ENCODE measurements around the gene IZUMO2. TPM values are rescaled to one million over a fixed set of nuclear protein-coding genes. Genes with fewer than 3 reads are reported as not detected.

Gene IZUMO2
- total RNA-seq (2013; cell fraction: nucleolus; rRNA removed) = not detected in 2 replicates
- total RNA-seq (2014; rRNA removed) = not detected in 2 replicates
- total RNA-seq (2014; rRNA removed; fragmentation: Illumina TruSeq; extraction: Trizol) = not detected in 2 replicates
- not detected in 2 replicates for total RNA-seq (2021)
- not detected for polyA plus RNA-seq (2011; ENCODE audit: low read depth)
- 0.16 TPM in 1 of 2 replicates, not detected in the other for polyA plus RNA-seq (2011; rRNA removed)
- polyA plus RNA-seq (2011; cell fraction: cytosol; rRNA removed) = 0.12 TPM in 1 of 2 replicates, not detected in the other
- polyA plus RNA-seq (2011; cell fraction: nucleus; rRNA removed) = not detected in 2 replicates
- not detected in 2 replicates for polyA plus RNA-seq (2012)
- not detected in 2 replicates for polyA plus RNA-seq (2014; fragmentation: Illumina TruSeq; extraction: Trizol)
- not detected for polyA plus RNA-seq (2014; fragmentation: Nextera tagmentation; extraction: Ambion mirVana)
- not detected in 2 replicates for polyA plus RNA-seq (2014; rRNA removed)
- not detected for polyA plus RNA-seq (2016; fragmentation: Nextera tagmentation; extraction: Ambion mirVana)
- not detected in 2 replicates for polyA minus RNA-seq (2011; rRNA and poly(A)+ RNA removed)
- polyA minus RNA-seq (2011; cell fraction: cytosol; rRNA and poly(A)+ RNA removed) = not detected in 2 replicates
- polyA minus RNA-seq (2011; cell fraction: nucleus; rRNA and poly(A)+ RNA removed) = not detected in 2 replicates
- percentile 11 among the genes with signal in this experiment for Bru-seq, nascent RNA
- BruChase-seq, experiment 1, labeled RNA remaining after a 6-hour chase = not detected
- BruChase-seq, experiment 2, labeled RNA remaining after a 2-hour chase = percentile 15 among the genes with signal in this experiment
- long read RNA-seq, experiment 1 = 0 reads
- long read RNA-seq, experiment 2 = 0 reads

- Histone ChIP-seq H3K79me2 (ENCODE audit: control insufficient read depth, insufficient read depth, low read length) (no peaks in the 10 kb centered on the region), H3K36me3 (ENCODE audit: control insufficient read depth in 2 of 2, insufficient read depth in 2 of 2, low read length in 1 of 2) (no peaks in the 10 kb centered on the region; a peak in 1 of 4 replicates), H2AFZ (ENCODE audit: control insufficient read depth, low read depth, low read length) (no peak within 1 kb of the TSS), H3K4me3 (no peak within 1 kb of the TSS), H3K9me3 (replicated peaks; ENCODE audit: control insufficient read depth, insufficient read depth, low read length) (no peaks in the 10 kb centered on the region; the same call in 2 of the 3 replicates), H3K27ac (ENCODE audit: control insufficient read depth, insufficient read depth) (no peak within 1 kb of the TSS), H3K27me3 (replicated peaks in 1 of 2; ENCODE audit: control insufficient read depth in 2 of 2, insufficient read depth in 2 of 2, low read length in 1 of 2) (no peaks in the 10 kb centered on the region), H3K4me1 (ENCODE audit: control insufficient read depth, insufficient read depth, low read length) (no peaks in the 10 kb centered on the region), H3K9ac (ENCODE audit: control insufficient read depth, insufficient read depth, low read length) (no peak within 1 kb of the TSS), H4K20me1 (ENCODE audit: control insufficient read depth, insufficient read depth) (no peaks in the 10 kb centered on the region), H3K4me2 (ENCODE audit: control insufficient read depth, insufficient read depth) (no peak within 1 kb of the TSS)
- no TSS peak for BruUV-seq (replicated peaks)
- no peak for TF ChIP-seq ZSCAN29 (IDR thresholded peaks at IDR 0.05)
- no peak for TF ChIP-seq TCF12 (IDR thresholded peaks at IDR 0.05; ENCODE audit: low read depth, low read length)
- no peak for TF ChIP-seq RFX5 (IDR thresholded peaks at IDR 0.05; ENCODE audit: low read depth, low read length)
- no peak for TF ChIP-seq PAX8 (IDR thresholded peaks at IDR 0.05)
- TF ChIP-seq ZBED1 (IDR thresholded peaks at IDR 0.05; ENCODE audit: borderline replicate concordance) = no peak
- TF ChIP-seq HDAC2 (IDR thresholded peaks at IDR 0.05) = no peak
- TF ChIP-seq CREB1 (IDR thresholded peaks at IDR 0.05; ENCODE audit: low read depth) = no peak
- TF ChIP-seq ELK1 (IDR thresholded peaks at IDR 0.05; ENCODE audit: low read depth, low read length) = no peak
- no peak for TF ChIP-seq E2F4 (IDR thresholded peaks at IDR 0.05; ENCODE audit: low read depth, low read length)
- TF ChIP-seq ZBTB33 (IDR thresholded peaks at IDR 0.05) = no peak
- no peak for TF ChIP-seq NFIC (IDR thresholded peaks at IDR 0.05; ENCODE audit: low read depth, low read length)
- no peak for TF ChIP-seq KDM1A (IDR thresholded peaks at IDR 0.05; ENCODE audit: borderline replicate concordance)
- no peak for TF ChIP-seq MEF2A (IDR thresholded peaks at IDR 0.05; ENCODE audit: insufficient read depth, low read depth, low read length)
- TF ChIP-seq NRF1 (conservative IDR thresholded peaks at IDR 0.05; ENCODE audit: low read depth, low read length) = no peak
- no peak for TF ChIP-seq JUNB (IDR thresholded peaks at IDR 0.05)
- TF ChIP-seq FOXM1 (IDR thresholded peaks at IDR 0.05; ENCODE audit: low read depth, low read length) = no peak
- TF ChIP-seq CTCF (IDR thresholded peaks at IDR 0.05 in 2 of 3, conservative IDR thresholded peaks at IDR 0.05 in 1 of 3; ENCODE audit: control insufficient read depth in 2 of 3, extremely low read depth in 1 of 3, insufficient read depth in 1 of 3, low read depth in 3 of 3, low read length in 3 of 3) = no peak
- TF ChIP-seq TARDBP (IDR thresholded peaks at IDR 0.05; ENCODE audit: borderline replicate concordance) = no peak
- ChIA-PET POLR2A (no interaction called here), RAD21 (ENCODE audit: unreplicated experiment) (no interaction called here), SMC1A (ENCODE audit: uncharacterized antibody, unreplicated experiment) (no interaction called here), CTCF (no interaction called here)
- DNase-seq (ENCODE audit: low read depth, low spot score) (no peak), ATAC-seq (no peak), FAIRE-seq (no peak)
- WGBS (ENCODE audit: insufficient coverage, insufficient replicate concordance, low lambda C conversion rate, missing lambda C conversion rate) = 65% methylated on average over 26 of the region's 26 CpGs
- in situ Hi-C loops (cut with MboI) (no loop called here), intact Hi-C loops (cut with micrococcal nuclease; ENCODE audit: unreplicated experiment) (no loop called here)
These were observed at the start of gene IZUMO2 for GRCh38 chr19:50162988-50163387. Gene IZUMO2 (minus strand): TSS chr19:50163281. CDS start chr19:50163194, 87 bp downstream.

All from GM12878 (cell line).